Middle frontal gyrus (tissue), 1 donor: ENCODE results near the gene CYP26A1.

ENCODE experiments used
- DNase-seq: peaks from one replicate; pipeline ENCODE4 v3.0.0-alpha.2; 2015; ENCODE audit warnings: low spot score; ENCODE audit errors: extremely low spot score

CYP26A1 gene

DNA sequence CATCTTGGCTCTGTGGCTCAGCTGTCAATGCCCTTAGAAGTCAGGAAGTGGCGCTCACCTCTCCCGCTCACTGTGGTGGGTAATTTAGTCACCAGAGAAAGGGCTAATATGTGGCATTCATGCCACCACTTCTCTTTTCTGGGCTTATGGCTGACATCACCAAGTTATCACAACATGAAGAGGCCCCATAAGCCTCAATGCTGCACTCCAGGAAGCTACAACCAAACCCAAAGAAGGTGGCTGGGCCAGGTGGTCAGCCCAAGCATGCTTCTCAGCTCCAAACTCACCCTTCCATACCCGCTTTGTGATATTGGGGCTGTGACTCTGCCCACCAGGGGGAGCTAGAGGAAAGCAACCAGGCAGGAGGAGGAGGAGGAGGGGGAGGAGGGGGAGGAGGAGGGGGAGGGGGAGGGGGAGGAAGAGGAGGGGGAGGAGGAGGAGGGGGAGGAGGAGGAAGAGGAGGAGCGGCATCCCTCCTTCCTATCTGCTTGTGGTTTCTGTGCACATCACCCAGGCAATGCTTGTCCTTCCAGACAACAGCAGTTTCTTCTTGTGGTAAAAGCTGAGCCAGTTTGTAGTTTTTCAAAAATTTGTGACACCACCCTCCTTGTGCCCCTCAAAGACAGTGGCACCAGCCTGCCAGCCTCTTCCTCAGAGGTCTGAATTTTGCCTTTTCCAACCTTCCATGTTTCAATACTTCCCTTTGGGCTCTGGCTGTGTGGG lies 42.1 kb downstream of the CYP26A1 start:
- DNase-seq: no peak

DNA sequence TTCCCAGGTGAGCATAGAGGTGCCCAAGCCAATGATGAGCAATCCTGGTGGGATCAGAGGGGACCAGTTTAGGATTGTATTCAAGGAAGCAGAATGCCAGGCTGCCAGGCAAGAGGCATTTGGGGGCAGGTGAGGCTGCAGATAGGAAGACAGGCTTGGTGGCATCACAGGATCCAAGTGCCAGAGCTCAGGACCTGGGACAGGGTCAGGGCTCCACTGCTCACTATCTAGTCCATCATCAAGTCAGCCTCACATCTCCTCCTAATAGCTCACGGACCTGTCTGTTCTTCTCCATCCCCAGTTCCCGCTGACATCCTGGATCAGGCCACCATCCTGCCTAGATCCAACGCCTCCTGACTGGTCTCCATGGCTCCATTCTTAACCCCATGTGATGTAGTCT lies 47.6 kb downstream of the CYP26A1 start:
- no peak for DNase-seq

DNA sequence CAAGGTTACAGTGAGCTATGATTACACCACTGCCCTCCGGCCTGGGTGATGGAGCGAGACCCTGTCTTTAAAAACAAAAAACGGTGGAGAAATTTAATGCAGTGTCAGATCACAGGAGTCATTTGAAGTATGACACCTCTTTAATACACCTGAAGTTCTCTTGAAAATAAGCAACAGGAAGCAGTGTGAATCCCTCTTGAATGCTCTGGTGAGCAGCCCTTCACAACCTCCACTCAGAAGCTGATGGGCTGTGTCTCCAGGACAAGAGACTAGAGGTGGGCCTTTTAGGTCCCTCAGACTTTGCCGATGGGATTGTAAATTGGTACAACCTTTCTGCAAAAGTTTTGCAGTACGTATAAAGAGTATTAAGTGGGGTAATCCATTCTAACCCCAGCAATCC lies 50.1 kb downstream of the CYP26A1 start:
- DNase-seq: no peak

DNA sequence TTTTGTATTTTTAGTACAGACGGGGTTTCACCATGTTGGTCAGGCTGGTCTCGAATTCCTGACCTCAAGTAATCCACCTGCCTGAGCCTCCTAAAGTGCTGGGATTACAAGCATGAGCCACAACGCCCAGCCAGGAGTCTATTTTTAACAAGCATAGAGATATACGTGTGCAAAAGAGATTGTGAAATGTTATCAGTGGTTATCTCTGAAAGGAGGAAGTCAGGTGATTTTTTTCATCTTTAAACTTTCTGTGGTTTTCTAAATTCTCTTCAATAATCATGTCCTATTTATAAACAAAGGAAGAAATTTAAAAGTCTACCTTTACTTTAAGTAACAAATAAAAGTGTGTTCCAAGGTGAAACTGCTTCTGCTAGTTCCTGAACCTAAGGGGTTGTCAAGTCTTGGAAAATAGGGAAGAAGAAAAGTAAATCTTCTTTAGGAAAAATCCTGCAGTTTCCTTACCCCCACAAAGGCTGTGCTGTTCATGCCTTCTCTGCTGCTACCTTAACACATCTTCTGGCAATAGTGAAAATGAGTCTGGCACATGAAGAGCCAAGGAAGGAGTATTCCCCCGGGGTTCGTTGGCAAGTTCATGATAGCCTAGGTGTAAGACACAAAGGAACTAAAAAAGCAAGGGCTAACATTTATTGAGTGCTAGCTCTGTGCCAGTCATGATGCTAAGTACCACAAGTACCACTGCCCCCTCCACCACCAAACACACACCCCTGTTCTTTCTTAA lies 51.1 kb downstream of the CYP26A1 start:
- DNase-seq: no peak

DNA sequence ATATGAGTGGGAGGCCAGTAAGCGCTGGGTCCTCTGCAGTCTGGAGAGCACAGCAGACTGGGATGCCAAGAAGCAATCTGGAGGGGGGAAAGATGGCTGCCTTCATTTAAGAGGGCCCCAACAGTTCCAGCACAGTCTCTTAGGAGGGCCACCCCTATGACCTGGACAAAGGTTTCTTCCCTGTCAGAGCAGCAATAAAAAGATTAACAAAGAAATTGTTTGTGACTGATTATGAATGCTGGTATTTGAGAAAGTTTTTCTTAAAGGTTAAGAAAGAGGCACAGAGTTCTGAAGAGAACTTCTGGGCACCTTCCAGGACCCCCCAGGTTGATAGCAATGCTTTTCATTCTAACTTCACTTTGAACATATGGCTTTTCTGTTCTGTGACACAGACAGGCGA lies 52.3 kb downstream of the CYP26A1 start:
- no peak for DNase-seq

DNA sequence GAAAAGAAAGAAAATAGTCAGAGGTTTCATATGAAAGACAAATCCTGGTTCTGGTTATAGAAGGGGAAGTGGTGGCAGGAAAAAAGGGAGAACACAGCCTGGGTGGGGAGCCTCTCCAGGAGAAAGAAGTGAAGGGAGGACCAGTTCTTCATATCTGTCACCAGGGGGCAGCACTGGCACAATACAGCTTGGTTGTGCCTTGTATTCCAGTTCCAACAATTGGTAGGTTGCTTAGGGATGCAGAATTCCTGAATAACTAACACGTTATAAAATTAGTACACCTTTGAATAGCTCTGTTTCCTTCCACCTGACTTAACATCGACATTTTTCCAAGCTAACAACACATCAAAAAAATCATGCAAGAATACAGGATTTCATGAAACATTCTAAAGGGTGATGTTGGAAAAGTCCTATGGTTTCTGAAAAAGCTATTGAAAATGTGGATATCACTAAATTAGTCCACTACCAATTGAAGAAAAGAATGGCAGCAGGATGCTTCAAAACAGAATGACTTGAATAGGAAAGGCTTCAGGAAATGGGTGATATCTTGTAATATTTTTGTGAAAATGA lies 52.9 kb downstream of the CYP26A1 start:
- DNase-seq: no peak
